AML-193 (cell line): Measurements from ENCODE around the gene CFAP97D2.

Source experiments
- DNase-seq, 2 experiments: peaks; one replicate each; lab custom pipeline; 2025; lab: John Stamatoyannopoulos, UW

The CFAP97D2 gene

DNA sequence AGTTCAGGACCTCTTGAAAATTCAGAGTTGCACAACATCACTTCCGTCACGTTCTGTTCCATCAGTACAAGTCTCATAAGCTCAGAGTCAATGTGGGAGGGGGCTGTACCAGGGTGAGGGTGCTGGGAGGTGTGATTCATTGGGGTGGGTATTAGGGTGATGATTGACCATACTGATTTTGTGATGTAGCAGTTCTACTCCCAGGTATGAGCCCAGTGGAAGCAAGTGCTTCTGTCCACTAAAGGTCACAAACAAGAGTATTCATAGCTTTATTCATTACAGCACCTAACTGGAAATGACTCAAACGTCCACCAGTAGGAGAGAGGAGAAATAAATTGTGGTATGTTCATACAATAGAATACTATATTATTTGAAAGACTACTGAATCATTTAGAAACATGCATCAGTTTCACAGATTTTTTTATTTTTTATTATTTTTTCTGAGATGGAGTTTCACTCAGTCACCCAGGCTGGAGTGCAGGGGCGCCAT is 90.3 kb downstream of the CFAP97D2 start:
- no peak for DNase-seq
